Mucosa of descending colon (tissue), 3 donors: ENCODE results near the gene MAP1LC3B2. TPM values are rescaled to one million over a fixed set of nuclear protein-coding genes. Genes with fewer than 3 reads are reported as not detected.

ENCODE experiments used
- ATAC-seq: fragments of 200-7000 bp; cut with Tn5 transposase; one replicate; pipeline ENCODE4 v1.9.1; 2020; ENCODE audit warnings: mild to moderate bottlenecking, moderate library complexity
- DNase-seq, 3 donors: peaks; one replicate each; pipeline ENCODE4 v3.0.0-alpha.2; 2020
- H3K36me3 ChIP-seq: fragments of 200-600 bp; one replicate; pipeline ENCODE4 v1.8.0; 2021; ENCODE audit warnings: low read depth, mild to moderate bottlenecking
- H3K4me1 ChIP-seq: fragments of 200-600 bp; one replicate; pipeline ENCODE4 v1.8.0; 2021; ENCODE audit warnings: low read depth, mild to moderate bottlenecking
- H3K4me3 ChIP-seq: fragments of 200-600 bp; one replicate; pipeline ENCODE4 v1.8.0; 2021; ENCODE audit warnings: mild to moderate bottlenecking
- H3K9me3 ChIP-seq: fragments of 200-600 bp; one replicate; pipeline ENCODE4 v1.8.0; 2021; ENCODE audit warnings: mild to moderate bottlenecking
- intact Hi-C, 2 donors: fragments of 100-400 bp; cut with DNase I in 1 of 2; cut with micrococcal nuclease in 1 of 2; formaldehyde crosslinking; loops; one replicate each; pipeline versions ENCODE4 v1.11.0 to v1.11.1; 2022; cut with DNase I, micrococcal nuclease
- total RNA-seq, 3 donors: library from RNA; stranded (reverse); fragmentation: NEBNext Ultra II Directional in 2 of 3; extraction: Animal tissue kit (Norgen Biotek cat#: 25700) in 2 of 3; gene quantifications; one replicate each; pipeline versions ENCODE4 v1.2.1 to v1.2.4, GENCODE V29; 2021 to 2023
- TF ChIP-seq, protein P1 (sequence below): fragments of 200-600 bp; IDR thresholded peaks from one replicate; pipeline ENCODE4 v1.8.0; 2022; ENCODE audit warnings: antibody characterized with exemption, mild to moderate bottlenecking
- donor health status: DM: no; HTN: no; CAD: no; lungs with moderate emphysema.
- donor health status: DM: no; HTN: no; CAD: no.
- donor health status: DM: no; HTN: yes; CAD: no.

MAP1LC3B2 gene
- total RNA-seq, 3 donors from 2014 or later, result 1.6 to 2.0 (median 1.7) TPM

DNA sequence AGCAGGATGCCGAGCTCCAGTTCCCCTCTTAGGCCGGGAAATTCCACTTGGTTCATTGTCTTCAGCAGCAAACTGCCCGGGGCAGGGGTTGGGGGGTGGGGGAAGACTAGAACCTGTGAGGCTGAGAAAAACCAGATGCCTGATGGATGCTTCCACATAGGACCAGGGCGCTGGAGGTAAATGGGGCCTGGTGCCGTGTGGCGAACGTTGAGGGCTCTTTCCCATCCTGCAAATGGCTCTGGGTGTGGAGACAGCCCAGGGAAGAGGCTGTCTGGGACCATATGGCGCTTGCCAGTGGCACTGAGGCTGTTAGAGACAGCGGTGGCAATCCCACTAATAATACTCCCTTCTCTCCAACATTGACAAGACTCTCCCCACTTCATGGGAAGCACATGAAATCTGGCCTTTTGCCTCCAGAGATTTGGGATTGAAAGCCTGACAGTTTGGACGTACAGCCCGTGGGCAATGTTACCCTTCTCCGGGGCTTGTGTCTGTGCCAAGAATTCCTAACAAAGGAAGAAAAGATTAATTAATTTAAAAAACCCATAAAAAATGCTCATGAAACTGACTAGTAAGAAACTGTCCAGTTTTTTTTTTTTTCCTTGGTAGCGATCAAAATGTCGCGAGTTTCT, 44.5 kb downstream of the MAP1LC3B2 start:
- Histone ChIP-seq H3K9me3 (no peaks in the 10 kb centered on the region), H3K4me3 (no peak overlapping the region), H3K36me3 (no peaks in the 10 kb centered on the region), H3K4me1 (peaks cover 7% of the 10 kb centered on the region)
- intact Hi-C loops, result loop anchor here in 1 of 2 donors (5.0 kb wide), 1 partner anchor 606 kb away; no protein-coding TSS in a partner anchor
- TF ChIP-seq, protein P1, sequence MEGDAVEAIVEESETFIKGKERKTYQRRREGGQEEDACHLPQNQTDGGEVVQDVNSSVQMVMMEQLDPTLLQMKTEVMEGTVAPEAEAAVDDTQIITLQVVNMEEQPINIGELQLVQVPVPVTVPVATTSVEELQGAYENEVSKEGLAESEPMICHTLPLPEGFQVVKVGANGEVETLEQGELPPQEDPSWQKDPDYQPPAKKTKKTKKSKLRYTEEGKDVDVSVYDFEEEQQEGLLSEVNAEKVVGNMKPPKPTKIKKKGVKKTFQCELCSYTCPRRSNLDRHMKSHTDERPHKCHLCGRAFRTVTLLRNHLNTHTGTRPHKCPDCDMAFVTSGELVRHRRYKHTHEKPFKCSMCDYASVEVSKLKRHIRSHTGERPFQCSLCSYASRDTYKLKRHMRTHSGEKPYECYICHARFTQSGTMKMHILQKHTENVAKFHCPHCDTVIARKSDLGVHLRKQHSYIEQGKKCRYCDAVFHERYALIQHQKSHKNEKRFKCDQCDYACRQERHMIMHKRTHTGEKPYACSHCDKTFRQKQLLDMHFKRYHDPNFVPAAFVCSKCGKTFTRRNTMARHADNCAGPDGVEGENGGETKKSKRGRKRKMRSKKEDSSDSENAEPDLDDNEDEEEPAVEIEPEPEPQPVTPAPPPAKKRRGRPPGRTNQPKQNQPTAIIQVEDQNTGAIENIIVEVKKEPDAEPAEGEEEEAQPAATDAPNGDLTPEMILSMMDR, result no peak
- ATAC-seq, result no peak
- no peak for DNase-seq

DNA sequence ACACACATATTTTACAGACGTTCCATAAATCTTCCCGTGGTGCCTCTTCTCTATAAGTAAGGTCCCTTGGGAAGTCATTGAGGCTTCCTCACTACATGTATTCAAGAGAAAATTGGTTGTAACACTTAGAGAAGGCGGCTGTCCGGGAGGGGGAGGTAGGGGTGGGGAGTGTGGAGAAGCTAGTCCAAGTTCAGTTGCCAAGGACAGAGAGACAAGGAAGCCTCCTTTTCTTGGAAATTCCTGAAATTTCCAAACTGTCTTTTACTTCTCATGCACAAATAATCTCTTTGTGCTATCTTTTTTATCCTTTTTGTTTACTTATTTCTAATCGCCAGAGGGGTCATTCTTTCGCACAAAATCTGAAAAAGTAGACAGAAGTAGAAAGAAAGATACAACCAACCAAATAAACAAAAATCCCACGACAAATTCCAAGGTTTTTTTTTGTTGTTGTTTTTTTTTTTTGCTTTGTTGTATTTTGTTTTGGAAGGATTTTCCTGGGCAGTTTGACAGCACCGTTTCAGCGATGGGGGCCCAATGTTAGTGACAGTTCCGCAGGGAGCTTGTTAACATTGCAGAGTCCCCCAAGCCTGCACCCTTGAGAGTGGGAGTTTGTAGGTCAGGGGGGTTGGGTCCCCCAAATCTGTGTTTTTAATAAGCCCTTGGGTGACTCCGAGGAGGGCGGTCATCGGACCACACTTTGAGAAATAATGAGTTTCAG, 45.2 kb downstream of the MAP1LC3B2 start:
- ATAC-seq (no peak), DNase-seq (no peak)
- peaks cover 3% of the 10 kb centered on the region for H3K4me1 ChIP-seq
- intact Hi-C loops, result loop anchor here in 1 of 2 donors (5.0 kb wide), 1 partner anchor 607 kb away; no protein-coding TSS in a partner anchor
- H3K36me3 ChIP-seq, result no peaks in the 10 kb centered on the region
- no peaks in the 10 kb centered on the region for H3K9me3 ChIP-seq
- H3K4me3 ChIP-seq, result no peak overlapping the region
- TF ChIP-seq, protein P1, result no peak

DNA sequence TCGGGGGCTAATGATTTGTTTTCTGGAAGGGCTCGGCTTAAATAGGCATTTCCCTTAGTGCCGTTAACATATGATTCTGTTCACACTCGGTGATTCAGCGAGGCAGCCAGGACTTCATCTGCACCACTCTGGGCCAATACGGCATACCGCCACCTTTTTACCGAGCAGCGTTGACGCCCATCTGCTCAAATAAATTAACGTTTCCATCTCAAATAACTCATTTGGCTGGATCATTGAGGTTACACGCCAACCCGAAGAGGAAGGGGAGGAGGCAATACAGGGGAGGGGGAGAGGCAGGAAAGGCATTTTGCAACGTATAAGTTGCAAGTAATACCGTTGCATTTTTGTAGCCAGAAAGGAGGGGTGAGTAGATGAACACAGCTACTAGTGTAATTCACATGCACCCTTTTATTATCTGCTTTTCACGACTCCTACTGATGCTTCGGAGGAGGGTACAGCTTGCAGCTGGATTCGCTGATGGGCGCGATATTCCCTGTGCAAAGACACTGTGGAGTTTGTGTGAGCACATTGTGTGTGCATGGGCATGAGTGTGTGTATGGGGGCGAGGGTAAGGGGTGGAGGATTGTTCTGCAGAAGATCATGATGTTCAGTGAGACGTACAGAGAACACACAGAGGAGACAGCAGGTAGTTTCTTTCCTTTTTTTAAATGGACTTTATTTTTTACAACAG, 45.9 kb downstream of the MAP1LC3B2 start:
- Histone ChIP-seq H3K4me1 (no peaks in the 10 kb centered on the region), H3K36me3 (no peaks in the 10 kb centered on the region), H3K4me3 (no peak overlapping the region), H3K9me3 (no peaks in the 10 kb centered on the region)
- ATAC-seq (no peak), DNase-seq (no peak)
- TF ChIP-seq, protein P1, result no peak
- intact Hi-C loops, result loop anchor here in 1 of 2 donors (5.0 kb wide), 1 partner anchor 608 kb away; no protein-coding TSS in a partner anchor

DNA sequence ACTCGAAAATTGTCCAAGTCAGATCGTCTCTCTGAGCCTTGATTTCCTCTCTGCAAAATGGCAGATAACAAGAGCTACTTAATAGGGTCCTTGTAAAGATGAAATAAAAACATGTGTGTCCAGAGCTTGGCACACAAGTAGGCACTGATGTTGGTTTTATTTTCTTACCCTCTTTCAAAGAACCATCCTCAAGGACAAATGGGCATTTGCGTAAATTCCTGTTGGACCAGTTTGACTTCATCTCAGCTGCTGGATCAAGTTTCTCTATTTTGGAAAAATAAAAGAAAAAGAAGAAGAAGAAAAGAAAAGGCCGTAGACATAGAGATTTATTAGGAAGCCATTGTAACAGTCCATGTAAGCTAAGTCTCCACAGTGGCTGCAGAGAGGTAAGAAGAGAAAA, 47.2 kb downstream of the MAP1LC3B2 start:
- ATAC-seq, result no peak
- DNase-seq, result no peak
- H3K9me3 ChIP-seq, result no peaks in the 10 kb centered on the region
- no peaks in the 10 kb centered on the region for H3K36me3 ChIP-seq
- intact Hi-C loops, result no loop called here
- no peaks in the 10 kb centered on the region for H3K4me1 ChIP-seq
- TF ChIP-seq, protein P1, result no peak
- no peak overlapping the region for H3K4me3 ChIP-seq

DNA sequence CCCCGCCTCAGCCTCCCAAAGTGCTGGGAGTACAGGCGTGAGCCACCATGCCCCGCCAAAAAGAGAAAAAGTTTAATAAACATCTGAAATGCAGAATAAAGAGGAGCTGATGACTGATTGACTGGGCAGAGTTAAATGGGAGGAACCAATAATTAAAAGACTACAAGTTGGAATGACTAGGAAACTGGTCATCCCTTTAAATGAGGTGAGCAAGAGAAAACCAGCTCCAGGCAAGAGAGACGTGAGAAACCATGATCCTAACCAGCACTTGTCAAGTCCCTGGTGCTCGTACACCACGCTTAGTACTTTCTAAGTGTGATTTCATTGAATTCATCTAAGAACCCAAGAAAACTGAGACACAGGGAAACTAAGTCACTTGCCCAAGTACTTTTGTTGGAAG, 47.9 kb downstream of the MAP1LC3B2 start:
- ATAC-seq, result no peak
- DNase-seq, result no peak
- H3K9me3 ChIP-seq, result no peaks in the 10 kb centered on the region
- H3K36me3 ChIP-seq, result no peaks in the 10 kb centered on the region
- H3K4me3 ChIP-seq, result no peak overlapping the region
- no peaks in the 10 kb centered on the region for H3K4me1 ChIP-seq
- TF ChIP-seq, protein P1, result no peak
- intact Hi-C loops, result no loop called here
